ENCODE measurements around the gene JUP.

The JUP gene

GRCh38 chr17:41785091-41785858 is 1.2 kb downstream of the JUP start:
- DNase-seq (ENCODE audit: extremely low spot score), result no peak

GRCh38 chr17:41784207-41784744 is 2.2 kb downstream of the JUP start:
- POLR2A ChIA-PET, result interaction anchor here (2.9 to 4.6 kb wide), 5 partner anchors 9 to 95 kb away, joined by 11 to 46 read pairs (median 40); partner anchors contain the start of genes EIF1, FKBP10 and P3H4
- no peak for TF ChIP-seq SP1 (IDR thresholded peaks at IDR 0.05)
- no peak for TF ChIP-seq SUZ12 (IDR thresholded peaks at IDR 0.05)
- no peak for TF ChIP-seq HDGF (IDR thresholded peaks at IDR 0.05; ENCODE audit: borderline replicate concordance)
- no peak for DNase-seq (ENCODE audit: extremely low spot score)
- CTCF ChIA-PET, result interaction anchor here (1.3 to 3.5 kb wide), 2 partner anchors 16 to 36 kb away, joined by 3 to 28 read pairs; no protein-coding TSS in a partner anchor

More at GRCh38 chr17:41785091-41785858, 1.2 kb downstream of the JUP start:
- TF ChIP-seq LEF1 (IDR thresholded peaks at IDR 0.05; ENCODE audit: borderline replicate concordance) (no peak), SP1 (IDR thresholded peaks at IDR 0.05) (no peak), ZNF384 (IDR thresholded peaks at IDR 0.05) (no peak; the same call in 1 of the 2 replicates)
- ChIA-PET POLR2A (interaction anchor here (0.9 to 4.6 kb wide), 11 partner anchors 10 to 134 kb away, joined by 5 to 46 read pairs (median 12); partner anchors contain the start of genes ACLY, EIF1, FKBP10 and P3H4), CTCF (interaction anchor here (0.6 to 3.5 kb wide), 12 partner anchors 8 to 120 kb away, joined by 3 to 32 read pairs (median 9); partner anchors contain the start of gene EIF1)

- TF ChIP-seq NFRKB (IDR thresholded peaks at IDR 0.05), result no peak
- no peak for TF ChIP-seq ARNT (IDR thresholded peaks at IDR 0.05)
- no peak for TF ChIP-seq FOXM1 (IDR thresholded peaks at IDR 0.05; ENCODE audit: borderline replicate concordance)
- TF ChIP-seq FOXK2 (IDR thresholded peaks at IDR 0.05), result no peak
- no peak for TF ChIP-seq HDGF (IDR thresholded peaks at IDR 0.05; ENCODE audit: borderline replicate concordance)
- no peak for TF ChIP-seq ZNF384 (IDR thresholded peaks at IDR 0.05)
- no peak for TF ChIP-seq ELF4 (IDR thresholded peaks at IDR 0.05)
- TF ChIP-seq LEF1 (IDR thresholded peaks at IDR 0.05; ENCODE audit: borderline replicate concordance), result no peak
- no peak for TF ChIP-seq PKNOX1 (IDR thresholded peaks at IDR 0.05)
- TF ChIP-seq SP1 (IDR thresholded peaks at IDR 0.05), result no peak
- TF ChIP-seq CTBP1 (IDR thresholded peaks at IDR 0.05; ENCODE audit: borderline replicate concordance), result no peak
- no peak for TF ChIP-seq BHLHE40 (IDR thresholded peaks at IDR 0.05; ENCODE audit: borderline replicate concordance)
- TF ChIP-seq FOXA1 (IDR thresholded peaks at IDR 0.05), result no peak
- no peak for TF ChIP-seq L3MBTL2 (conservative IDR thresholded peaks at IDR 0.05)
- no peak for TF ChIP-seq TARDBP (IDR thresholded peaks at IDR 0.05)
- no peak for TF ChIP-seq SUZ12 (IDR thresholded peaks at IDR 0.05)
- ChIA-PET CTCF (interaction anchor here (0.5 to 1.5 kb wide), 2 partner anchors 20 to 86 kb away, joined by 3 read pairs; no protein-coding TSS in a partner anchor), POLR2A (interaction anchor here (1.0 to 1.1 kb wide), 2 partner anchors 13 to 48 kb away, joined by 3 to 5 read pairs; partner anchors contain the start of gene HAP1)
- DNase-seq (ENCODE audit: extremely low spot score), result no peak
Measured at GRCh38 chr17:41782142-41782541, 4.4 kb downstream of the JUP start.

GRCh38 chr17:41781404-41782110 is 5.0 kb downstream of the JUP start:
- POLR2A ChIA-PET, result interaction anchor here (0.7 to 1.1 kb wide), 3 partner anchors 13 to 93 kb away, joined by 3 to 5 read pairs (median 3); partner anchors contain the start of gene HAP1

GRCh38 chr17:41779954-41780353 is 6.6 kb downstream of the JUP start:
- ChIA-PET CTCF (no interaction called here), POLR2A (interaction anchor here (0.6 to 1.6 kb wide), 2 partner anchors 13 to 92 kb away, joined by 3 to 4 read pairs; no protein-coding TSS in a partner anchor)
- DNase-seq (ENCODE audit: extremely low spot score), result no peak
- TF ChIP-seq FOXM1 (IDR thresholded peaks at IDR 0.05; ENCODE audit: borderline replicate concordance) (no peak), NFRKB (IDR thresholded peaks at IDR 0.05) (no peak), BHLHE40 (IDR thresholded peaks at IDR 0.05; ENCODE audit: borderline replicate concordance) (no peak), SP1 (IDR thresholded peaks at IDR 0.05) (no peak), FOXA1 (IDR thresholded peaks at IDR 0.05) (no peak), SUZ12 (IDR thresholded peaks at IDR 0.05) (no peak), CTBP1 (IDR thresholded peaks at IDR 0.05; ENCODE audit: borderline replicate concordance) (no peak), HDGF (IDR thresholded peaks at IDR 0.05; ENCODE audit: borderline replicate concordance) (no peak), TARDBP (IDR thresholded peaks at IDR 0.05) (no peak), FOXK2 (IDR thresholded peaks at IDR 0.05) (no peak), L3MBTL2 (conservative IDR thresholded peaks at IDR 0.05) (no peak), ZNF384 (IDR thresholded peaks at IDR 0.05) (no peak), ARNT (IDR thresholded peaks at IDR 0.05) (no peak), ELF4 (IDR thresholded peaks at IDR 0.05) (no peak), LEF1 (IDR thresholded peaks at IDR 0.05; ENCODE audit: borderline replicate concordance) (no peak), PKNOX1 (IDR thresholded peaks at IDR 0.05) (no peak)

More at GRCh38 chr17:41781404-41782110, 5.0 kb downstream of the JUP start:
- CTCF ChIA-PET, result interaction anchor here (0.5 to 1.5 kb wide), 2 partner anchors 20 to 85 kb away, joined by 3 read pairs; no protein-coding TSS in a partner anchor
- no peak for DNase-seq (ENCODE audit: extremely low spot score)
- TF ChIP-seq SUZ12 (IDR thresholded peaks at IDR 0.05) (no peak), HDGF (IDR thresholded peaks at IDR 0.05; ENCODE audit: borderline replicate concordance) (no peak), L3MBTL2 (conservative IDR thresholded peaks at IDR 0.05) (no peak), SP1 (IDR thresholded peaks at IDR 0.05) (no peak), ELF4 (IDR thresholded peaks at IDR 0.05) (no peak), FOXM1 (IDR thresholded peaks at IDR 0.05; ENCODE audit: borderline replicate concordance) (no peak), NFRKB (IDR thresholded peaks at IDR 0.05) (no peak)
